ENCODE data around the gene GNL3.
"Not testable (repeated sequence)": the region's sequence is repeated elsewhere in the genome, so short reads cannot be mapped to it uniquely, and the experiment has no call there.

GNL3 gene

GRCh38 chr3:52651592-52651991, 34.2 kb upstream of the GNL3 start:
- ChIA-PET CTCF (interaction anchor here (0.9 to 1.6 kb wide), 2 partner anchors 12 to 30 kb away, joined by 3 to 5 read pairs; no protein-coding TSS in a partner anchor), POLR2A (interaction anchor here (1.7 kb wide), 1 partner anchor 19 kb away, joined by 6 read pairs; no protein-coding TSS in a partner anchor)
- no peak for DNase-seq (ENCODE audit: low read depth, low spot score)

GRCh38 chr3:52655895-52656294, 29.9 kb upstream of the GNL3 start:
- no peak overlapping the region for H3K4me3 ChIP-seq (ENCODE audit: low read depth, low read length)
- no peak for DNase-seq (ENCODE audit: low read depth, low spot score)
- no peak for TF ChIP-seq CTCF (IDR thresholded peaks at IDR 0.05; ENCODE audit: insufficient read depth, low read length, missing control alignments)
- POLR2A ChIA-PET, result interaction anchor here (0.7 kb wide), 1 partner anchor 37 kb away, joined by 3 read pairs; no protein-coding TSS in a partner anchor
- CTCF ChIA-PET, result no interaction called here

More at GRCh38 chr3:52651592-52651991, 34.2 kb upstream of the GNL3 start:
- TF ChIP-seq CTCF (IDR thresholded peaks at IDR 0.05; ENCODE audit: insufficient read depth, low read length, missing control alignments), result no peak
- no peak overlapping the region for H3K4me3 ChIP-seq (ENCODE audit: low read depth, low read length)

GRCh38 chr3:52660046-52660445, 25.8 kb upstream of the GNL3 start:
- no peak for TF ChIP-seq CTCF (IDR thresholded peaks at IDR 0.05; ENCODE audit: insufficient read depth, low read length, missing control alignments)
- H3K4me3 ChIP-seq (ENCODE audit: low read depth, low read length), result no peak overlapping the region
- ChIA-PET CTCF (interaction anchor here (0.6 kb wide), 1 partner anchor 9 kb away, joined by 3 read pairs; no protein-coding TSS in a partner anchor), POLR2A (no interaction called here)
- DNase-seq (ENCODE audit: low read depth, low spot score), result no peak

- no peak overlapping the region for H3K4me3 ChIP-seq (ENCODE audit: low read depth, low read length)
- no peak for TF ChIP-seq CTCF (IDR thresholded peaks at IDR 0.05; ENCODE audit: insufficient read depth, low read length, missing control alignments)
- no peak for DNase-seq (ENCODE audit: low read depth, low spot score)
- CTCF ChIA-PET, result interaction anchor here (0.6 to 1.3 kb wide), 2 partner anchors 12 to 183 kb away, joined by 3 to 5 read pairs; no protein-coding TSS in a partner anchor
- POLR2A ChIA-PET, result no interaction called here
Measured at GRCh38 chr3:52663098-52663497, 22.7 kb upstream of the GNL3 start.

GRCh38 chr3:52670621-52671521, 15.0 kb upstream of the GNL3 start:
- TF ChIP-seq CTCF (IDR thresholded peaks at IDR 0.05; ENCODE audit: insufficient read depth, low read length, missing control alignments), result no peak
- peak; percentile 100 for DNase-seq (ENCODE audit: low read depth, low spot score)
- ChIA-PET CTCF (interaction anchor here (1.0 kb wide), 1 partner anchor 10 kb away, joined by 3 read pairs; no protein-coding TSS in a partner anchor), POLR2A (interaction anchor here (0.7 to 1.5 kb wide), 5 partner anchors 17 to 201 kb away, joined by 3 to 6 read pairs (median 3); no protein-coding TSS in a partner anchor)
- no peak overlapping the region; the same call in 1 of the 2 replicates for H3K4me3 ChIP-seq (ENCODE audit: low read depth, low read length)

GRCh38 chr3:52671676-52672075, 14.2 kb upstream of the GNL3 start:
- CTCF ChIA-PET, result interaction anchor here (1.0 to 1.2 kb wide), 2 partner anchors 10 to 243 kb away, joined by 3 read pairs; no protein-coding TSS in a partner anchor
- no peak for TF ChIP-seq CTCF (IDR thresholded peaks at IDR 0.05; ENCODE audit: insufficient read depth, low read length, missing control alignments)
- no peak for DNase-seq (ENCODE audit: low read depth, low spot score)
- H3K4me3 ChIP-seq (ENCODE audit: low read depth, low read length), result no peak overlapping the region
- POLR2A ChIA-PET, result interaction anchor here (1.3 to 1.5 kb wide), 2 partner anchors 21 to 136 kb away, joined by 4 to 6 read pairs; no protein-coding TSS in a partner anchor

- CTCF ChIA-PET; H3K4me3 ChIP-seq (ENCODE audit: low read depth, low read length); DNase-seq (ENCODE audit: low read depth, low spot score); POLR2A ChIA-PET: not testable (repeated sequence)
Measured at GRCh38 chr3:52676201-52676600, 9.6 kb upstream of the GNL3 start.
